Esophagus (tissue), 2 donors: ENCODE data around the gene PLSCR3. TPM values are rescaled to one million over a fixed set of nuclear protein-coding genes. Genes with fewer than 3 reads are reported as not detected.

Experiments used
- H3K27ac ChIP-seq, 2 donors: one replicate each; pipeline ENCODE4 v1.5.1; 2013; ENCODE audit warnings: low read depth in 2 of 2, mild to moderate bottlenecking in 2 of 2, inconsistent platforms in 1 of 2, low read length in 1 of 2, moderate library complexity in 1 of 2
- H3K27me3 ChIP-seq, 2 donors: one replicate each; pipeline ENCODE4 v1.6.1; 2013; ENCODE audit warnings: low read length in 2 of 2, control low read depth in 1 of 2, mild to moderate bottlenecking in 1 of 2; ENCODE audit not compliant: insufficient read depth in 2 of 2, control insufficient read depth in 1 of 2
- H3K36me3 ChIP-seq, 2 donors: one replicate each; pipeline ENCODE4 v1.6.1; 2013; ENCODE audit warnings: low read length in 1 of 2; ENCODE audit not compliant: control insufficient read depth in 2 of 2, insufficient read depth in 2 of 2
- H3K4me1 ChIP-seq, 2 donors: one replicate each; pipeline ENCODE4 v1.6.1; 2013; ENCODE audit warnings: low read length in 1 of 2; ENCODE audit not compliant: control insufficient read depth in 2 of 2, insufficient read depth in 2 of 2
- H3K4me3 ChIP-seq, 2 donors: one replicate each; pipeline ENCODE4 v1.5.1; 2013; ENCODE audit warnings: low read length in 2 of 2, mild to moderate bottlenecking in 2 of 2, low read depth in 1 of 2, moderate library complexity in 1 of 2
- H3K9me3 ChIP-seq, 2 donors: one replicate each; pipeline ENCODE4 v1.6.1; 2013; ENCODE audit warnings: mild to moderate bottlenecking in 2 of 2, low read depth in 1 of 2, low read length in 1 of 2, moderate library complexity in 1 of 2; ENCODE audit not compliant: control insufficient read depth in 2 of 2, insufficient read depth in 1 of 2
- WGBS, 2 donors: extraction: QIAGEN DNeasy Blood & Tissue Kit; methylation state at CpG; one replicate each; pipeline ENCODE4 v1.1.7; 2013; 5-methylcytosine and 5-hydroxymethylcytosine counted together
- polyA plus RNA-seq, 2 donors: library from polyadenylated mRNA; stranded (reverse); fragments of 200-250 nt; gene quantifications; one replicate each; pipeline ENCODE4 v1.2.3, GENCODE V29; 2013
- donor health status: healthy with polysubstance abuse.
- donor health status: Bipolar disorder and iron deficiency.

The PLSCR3 gene
- polyA plus RNA-seq, 2 donors = 24.7 to 31.0 TPM

GRCh38 chr17:7343250-7343649, 51.1 kb downstream of the PLSCR3 start:
- Histone ChIP-seq H3K9me3 (no peaks in the 10 kb centered on the region), H3K4me1 (no peaks in the 10 kb centered on the region), H3K27me3 (no peaks in the 10 kb centered on the region), H3K4me3 (no peak overlapping the region), H3K36me3 (peaks cover 0 to 5% of the 10 kb centered on the region in 2 donors), H3K27ac (no peak overlapping the region)
- WGBS, 2 donors = 68% methylated on average over 15 of the region's 15 CpGs

DNA sequence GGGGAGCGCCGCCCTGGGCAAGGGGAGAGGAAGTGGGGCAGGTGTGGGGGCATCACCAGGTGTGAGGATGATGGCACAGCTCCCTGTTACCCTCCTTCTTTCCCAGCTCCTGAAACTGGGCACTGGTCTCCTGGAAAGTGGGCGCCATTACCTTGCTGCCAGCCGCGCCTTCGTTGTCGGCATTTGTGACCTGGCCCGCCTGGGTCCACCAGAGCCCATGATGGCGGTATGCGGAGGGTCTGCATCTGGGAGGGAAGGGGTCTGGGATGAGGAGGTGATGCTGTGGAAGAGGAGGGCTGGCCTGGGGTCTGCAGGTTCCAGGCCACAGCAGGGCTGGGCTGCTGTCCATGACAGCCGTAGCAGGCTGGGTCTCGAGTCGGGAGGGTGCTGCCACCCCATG, 52.5 kb downstream of the PLSCR3 start:
- no peak overlapping the region for H3K27ac ChIP-seq
- H3K9me3 ChIP-seq = no peaks in the 10 kb centered on the region
- no peaks in the 10 kb centered on the region for H3K4me1 ChIP-seq
- H3K36me3 ChIP-seq = no peaks in the 10 kb centered on the region
- 91 to 92% methylated on average over 13 of the region's 13 CpGs for WGBS, 2 donors
- no peaks in the 10 kb centered on the region for H3K27me3 ChIP-seq
- H3K4me3 ChIP-seq = no peak overlapping the region

GRCh38 chr17:7340179-7340578, 54.1 kb downstream of the PLSCR3 start:
- no peaks in the 10 kb centered on the region for H3K36me3 ChIP-seq
- no peaks in the 10 kb centered on the region for H3K9me3 ChIP-seq
- H3K4me1 ChIP-seq = no peaks in the 10 kb centered on the region
- no peak overlapping the region for H3K4me3 ChIP-seq
- WGBS, 2 donors = 71 to 85% methylated on average over 2 of the region's 2 CpGs
- no peak overlapping the region for H3K27ac ChIP-seq
- H3K27me3 ChIP-seq = no peaks in the 10 kb centered on the region

Other genes starting within 250 kb of the PLSCR3 start
- gene ASGR1, start 215.2 kb downstream of the PLSCR3 start, polyA plus RNA-seq = 1 to 10 TPM in 1 of 2 donors, under 1 TPM in 1; 0.84 to 2.0 TPM
- 10 to 100 TPM in 1 of 2 donors, 1 to 10 TPM in 1; 3.2 to 11.8 TPM for gene DLG4, start 174.7 kb downstream of the PLSCR3 start, polyA plus RNA-seq
- 100 to 1,000 TPM; 484 to 979 TPM for gene ACADVL, start 174.6 kb downstream of the PLSCR3 start, polyA plus RNA-seq
- 10 to 100 TPM; 20.8 to 32.2 TPM for gene DVL2, start 160.0 kb downstream of the PLSCR3 start, polyA plus RNA-seq
- gene PHF23, start 155.1 kb downstream of the PLSCR3 start, polyA plus RNA-seq = 10 to 100 TPM; 22.4 to 29.6 TPM
- 100 to 1,000 TPM; 354 to 393 TPM for gene GABARAP, start 152.1 kb downstream of the PLSCR3 start, polyA plus RNA-seq
- 10 to 100 TPM; 42.4 to 58.5 TPM for gene CTDNEP1, start 142.8 kb downstream of the PLSCR3 start, polyA plus RNA-seq
- gene ELP5, start 142.3 kb downstream of the PLSCR3 start, polyA plus RNA-seq = 10 to 100 TPM; 14.7 to 39.0 TPM
- 100 to 1,000 TPM; 271 to 275 TPM for gene CLDN7, start 132.0 kb downstream of the PLSCR3 start, polyA plus RNA-seq
- 1 to 10 TPM; 5.4 to 7.6 TPM for gene SLC2A4, start 112.8 kb downstream of the PLSCR3 start, polyA plus RNA-seq
- gene YBX2, start 99.9 kb downstream of the PLSCR3 start, polyA plus RNA-seq = 10 to 100 TPM in 1 of 2 donors, 1 to 10 TPM in 1; 2.8 to 13.0 TPM
- gene EIF5A, start 86.9 kb downstream of the PLSCR3 start, polyA plus RNA-seq = 100 to 1,000 TPM; 597 to 599 TPM
- gene GPS2, start 79.2 kb downstream of the PLSCR3 start, polyA plus RNA-seq = 10 to 100 TPM; 54.5 to 56.5 TPM
- gene NEURL4, start 65.2 kb downstream of the PLSCR3 start, polyA plus RNA-seq = 10 to 100 TPM; 15.7 to 32.1 TPM
- gene ACAP1, start 58.0 kb downstream of the PLSCR3 start, polyA plus RNA-seq = 1 to 10 TPM; 5.3 to 9.7 TPM
- gene KCTD11, start 42.4 kb downstream of the PLSCR3 start, polyA plus RNA-seq = 10 to 100 TPM; 39.3 to 75.9 TPM
- under 1 TPM in 1 of 2 donors, not detected in 1; 0.18 TPM for gene TMEM95, start 39.4 kb downstream of the PLSCR3 start, polyA plus RNA-seq
- gene TNK1, start 13.4 kb downstream of the PLSCR3 start, polyA plus RNA-seq = 1 to 10 TPM; 6.1 to 9.3 TPM
- gene TMEM256, start 9.6 kb upstream of the PLSCR3 start, polyA plus RNA-seq = 100 to 1,000 TPM; 105 to 158 TPM
- gene NLGN2, start 13.3 kb upstream of the PLSCR3 start, polyA plus RNA-seq = 1 to 10 TPM; 4.2 to 5.5 TPM
- gene SPEM1, start 25.8 kb upstream of the PLSCR3 start, polyA plus RNA-seq = not detected
- gene SPEM2, start 31.1 kb upstream of the PLSCR3 start, polyA plus RNA-seq = not detected
- gene SPEM3, start 34.3 kb upstream of the PLSCR3 start, polyA plus RNA-seq = not detected
- gene TMEM102, start 40.9 kb upstream of the PLSCR3 start, polyA plus RNA-seq = 1 to 10 TPM; 6.8 to 9.8 TPM
- 10 to 100 TPM in 1 of 2 donors, 1 to 10 TPM in 1; 5.6 to 16.5 TPM for gene FGF11, start 45.0 kb upstream of the PLSCR3 start, polyA plus RNA-seq
- 1 to 10 TPM; 7.0 to 7.4 TPM for gene CHRNB1, start 50.5 kb upstream of the PLSCR3 start, polyA plus RNA-seq
- 10 to 100 TPM; 15.5 to 19.1 TPM for gene ZBTB4, start 85.1 kb upstream of the PLSCR3 start, polyA plus RNA-seq
- under 1 TPM in 1 of 2 donors, not detected in 1; 0.01 TPM for gene SLC35G6, start 86.9 kb upstream of the PLSCR3 start, polyA plus RNA-seq
- gene POLR2A, start 89.8 kb upstream of the PLSCR3 start, polyA plus RNA-seq = 10 to 100 TPM; 33.8 to 56.6 TPM
- gene TNFSF12, start 154.5 kb upstream of the PLSCR3 start, polyA plus RNA-seq = 10 to 100 TPM in 1 of 2 donors, 1 to 10 TPM in 1; 8.0 to 13.0 TPM
- 1 to 10 TPM; 5.4 to 5.6 TPM for gene TNFSF13, start 164.2 kb upstream of the PLSCR3 start, polyA plus RNA-seq
- 10 to 100 TPM; 21.6 to 33.6 TPM for gene SENP3, start 167.4 kb upstream of the PLSCR3 start, polyA plus RNA-seq
- 10 to 100 TPM; 30.5 to 62.4 TPM for gene CD68, start 185.1 kb upstream of the PLSCR3 start, polyA plus RNA-seq
- 10 to 100 TPM; 56.9 to 60.0 TPM for gene MPDU1, start 189.3 kb upstream of the PLSCR3 start, polyA plus RNA-seq
- 10 to 100 TPM; 73.3 to 94.3 TPM for gene SOX15, start 195.6 kb upstream of the PLSCR3 start, polyA plus RNA-seq
- 10 to 100 TPM; 14.7 to 19.0 TPM for gene FXR2, start 220.4 kb upstream of the PLSCR3 start, polyA plus RNA-seq
- gene SAT2, start 233.3 kb upstream of the PLSCR3 start, polyA plus RNA-seq = 10 to 100 TPM; 54.0 to 61.2 TPM
- gene SHBG, start 235.6 kb upstream of the PLSCR3 start, polyA plus RNA-seq = under 1 TPM in 1 of 2 donors, not detected in 1; 0.14 TPM